ENCODE data around the gene CIC.
A peak's percentile ranks its signal among the peaks of the same experiment; 100 is the strongest.
"Not testable (repeated sequence)": the region's sequence is repeated elsewhere in the genome, so short reads cannot be mapped to it uniquely, and the experiment has no call there.

Gene CIC

GRCh38 chr19:42255766-42256745 is 13.0 kb upstream of the CIC start:
- peak; percentile 84 for DNase-seq

GRCh38 chr19:42257842-42258241 is 11.2 kb upstream of the CIC start:
- DNase-seq = not testable (repeated sequence)

- no peak for DNase-seq
These were observed 7.3 kb upstream of the CIC start for GRCh38 chr19:42261763-42262162.

- DNase-seq = not testable (repeated sequence)
These were observed 2.9 kb upstream of the CIC start for GRCh38 chr19:42266105-42266504.

- not testable (repeated sequence) for DNase-seq
These were observed 2.0 kb upstream of the CIC start for GRCh38 chr19:42266928-42267603.

GRCh38 chr19:42267644-42268141 is 1.4 kb upstream of the CIC start:
- DNase-seq = no peak

- peak; percentile 100 for DNase-seq
These were observed 829 bp upstream of the CIC start for GRCh38 chr19:42268142-42268703.

- DNase-seq = no peak
These were observed 660 bp downstream of the CIC start for GRCh38 chr19:42269478-42270345.

GRCh38 chr19:42270346-42271044 is 1.4 kb downstream of the CIC start:
- DNase-seq = no peak

- DNase-seq = no peak
These were observed 2.0 kb downstream of the CIC start for GRCh38 chr19:42271045-42271419.

- DNase-seq = no peak
These were observed 2.9 kb downstream of the CIC start for GRCh38 chr19:42271861-42272534.

- no peak for DNase-seq
These were observed 3.5 kb downstream of the CIC start for GRCh38 chr19:42272535-42272897.

GRCh38 chr19:42272989-42273406 is 3.9 kb downstream of the CIC start:
- no peak for DNase-seq

- no peak for DNase-seq
These were observed 4.5 kb downstream of the CIC start for GRCh38 chr19:42273407-42274064.

GRCh38 chr19:42274065-42274682 is 5.1 kb downstream of the CIC start:
- no peak for DNase-seq

GRCh38 chr19:42275103-42275502 is 6.1 kb downstream of the CIC start:
- DNase-seq = no peak

GRCh38 chr19:42275517-42275916 is 6.5 kb downstream of the CIC start:
- no peak for DNase-seq

GRCh38 chr19:42276284-42276683 is 7.2 kb downstream of the CIC start:
- no peak for DNase-seq

GRCh38 chr19:42276821-42277220 is 7.8 kb downstream of the CIC start:
- DNase-seq = no peak

GRCh38 chr19:42277821-42278451 is 8.9 kb downstream of the CIC start:
- no peak for DNase-seq
